ENCODE data around the gene ENPP4.
"Not testable (repeated sequence)": the region's sequence is repeated elsewhere in the genome, so short reads cannot be mapped to it uniquely, and the experiment has no call there.

Gene ENPP4

GRCh38 chr6:46137387-46137786 is 7.6 kb downstream of the ENPP4 start:
- DNase-seq (ENCODE audit: low spot score), result no peak
- TF ChIP-seq CTCF (IDR thresholded peaks at IDR 0.05; ENCODE audit: extremely low read depth, insufficient read depth, missing control alignments), result no peak
- in situ Hi-C loops (cut with MboI; ENCODE audit: low pct_unique_long_range_greater_than_20kb, low sequenced_read_pairs, unreplicated experiment), result no loop called here

- in situ Hi-C loops (cut with MboI; ENCODE audit: low pct_unique_long_range_greater_than_20kb, low sequenced_read_pairs, unreplicated experiment), result no loop called here
- no peak for DNase-seq (ENCODE audit: low spot score)
- no peak for TF ChIP-seq CTCF (IDR thresholded peaks at IDR 0.05; ENCODE audit: extremely low read depth, insufficient read depth, missing control alignments)
Observed at GRCh38 chr6:46138281-46138680, 8.5 kb downstream of the ENPP4 start.

GRCh38 chr6:46144270-46144669 is 14.5 kb downstream of the ENPP4 start:
- DNase-seq (ENCODE audit: low spot score), result no peak
- TF ChIP-seq CTCF (IDR thresholded peaks at IDR 0.05; ENCODE audit: extremely low read depth, insufficient read depth, missing control alignments), result no peak
- in situ Hi-C loops (cut with MboI; ENCODE audit: low pct_unique_long_range_greater_than_20kb, low sequenced_read_pairs, unreplicated experiment), result no loop called here

GRCh38 chr6:46149066-46149465 is 19.3 kb downstream of the ENPP4 start:
- in situ Hi-C loops (cut with MboI; ENCODE audit: low pct_unique_long_range_greater_than_20kb, low sequenced_read_pairs, unreplicated experiment); DNase-seq (ENCODE audit: low spot score): not testable (repeated sequence)

GRCh38 chr6:46156701-46157100 is 26.9 kb downstream of the ENPP4 start:
- DNase-seq (ENCODE audit: low spot score), result no peak
- in situ Hi-C loops (cut with MboI; ENCODE audit: low pct_unique_long_range_greater_than_20kb, low sequenced_read_pairs, unreplicated experiment), result no loop called here
- no peak for TF ChIP-seq CTCF (IDR thresholded peaks at IDR 0.05; ENCODE audit: extremely low read depth, insufficient read depth, missing control alignments)

GRCh38 chr6:46159229-46159628 is 29.4 kb downstream of the ENPP4 start:
- no peak for DNase-seq (ENCODE audit: low spot score)
- in situ Hi-C loops (cut with MboI; ENCODE audit: low pct_unique_long_range_greater_than_20kb, low sequenced_read_pairs, unreplicated experiment), result no loop called here
- TF ChIP-seq CTCF (IDR thresholded peaks at IDR 0.05; ENCODE audit: extremely low read depth, insufficient read depth, missing control alignments), result no peak

- no peak for DNase-seq (ENCODE audit: low spot score)
- no peak for TF ChIP-seq CTCF (IDR thresholded peaks at IDR 0.05; ENCODE audit: extremely low read depth, insufficient read depth, missing control alignments)
- in situ Hi-C loops (cut with MboI; ENCODE audit: low pct_unique_long_range_greater_than_20kb, low sequenced_read_pairs, unreplicated experiment), result no loop called here
Observed at GRCh38 chr6:46160102-46160501, 30.3 kb downstream of the ENPP4 start.

Measured in GM13977 (cell line).